ENCODE data around the gene P3R3URF. TPM values are rescaled to one million over a fixed set of nuclear protein-coding genes. Genes with fewer than 3 reads are reported as not detected.

Gene P3R3URF
- total RNA-seq, 1 donor from 2014 or later = not detected

DNA sequence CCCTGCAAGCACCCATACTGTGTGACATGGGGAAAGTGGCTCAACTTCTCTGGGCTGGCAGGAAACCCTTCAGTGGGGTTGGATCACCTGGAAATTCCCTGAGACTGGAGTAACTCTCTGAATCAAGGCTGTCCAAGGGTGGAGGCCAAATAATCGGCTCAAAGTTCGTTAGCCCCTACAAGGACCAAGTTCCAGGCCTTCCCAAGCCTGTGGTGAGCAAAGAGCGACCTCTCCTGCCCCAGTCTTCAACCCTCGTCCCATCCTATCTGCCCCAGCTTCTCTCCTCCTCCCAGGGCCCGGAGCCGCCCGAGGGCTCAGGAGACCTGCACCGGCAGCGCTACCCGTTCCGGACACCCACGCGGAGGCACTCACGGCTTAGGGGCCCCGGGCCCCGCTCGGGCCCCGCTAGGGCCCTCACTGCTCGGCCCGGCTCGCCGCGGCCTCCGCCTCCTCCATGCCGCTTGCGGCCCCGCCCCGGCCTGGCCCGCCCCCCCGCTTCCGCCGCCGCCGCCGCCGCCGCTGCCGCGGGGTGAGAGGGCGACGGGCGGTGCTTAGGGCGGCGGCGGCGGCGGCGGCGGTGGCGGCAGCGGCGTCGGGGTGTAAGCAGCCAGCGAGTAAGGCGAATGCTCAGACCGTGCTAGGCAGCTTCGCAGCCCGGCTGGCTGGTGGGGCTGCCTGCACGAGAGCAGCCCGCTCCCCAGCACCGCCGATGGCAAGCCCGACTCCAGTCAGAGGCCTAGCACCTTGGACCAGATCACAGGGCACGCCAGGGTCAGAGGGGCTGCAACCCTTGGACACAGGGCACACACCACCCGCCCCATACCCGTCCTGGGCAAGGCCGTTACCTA lies 21.9 kb upstream of the P3R3URF start, which contains the start of gene POMGNT1:
TSS of gene POMGNT1 (minus strand) at position 471 of the 848 bp plus-strand sequence. CDS start 613 bp downstream, outside the sequence.
- TF ChIP-seq CTCF (IDR thresholded peaks at IDR 0.05; ENCODE audit: insufficient read depth, low read length, severe bottlenecking) = peak; percentile 27
- no peaks in the 10 kb centered on the region for H3K27me3 ChIP-seq (ENCODE audit: control insufficient read depth, insufficient read depth, low read length)
- peak within 1 kb of the TSS; percentile 50 for H3K4me3 ChIP-seq (ENCODE audit: low read depth, low read length)
- FAIRE-seq (no peak), DNase-seq (ENCODE audit: low read depth) (peak; percentile 31)
- H3K36me3 ChIP-seq (ENCODE audit: control insufficient read depth, insufficient read depth, low read length) = peaks cover 16% of the 10 kb centered on the region

DNA sequence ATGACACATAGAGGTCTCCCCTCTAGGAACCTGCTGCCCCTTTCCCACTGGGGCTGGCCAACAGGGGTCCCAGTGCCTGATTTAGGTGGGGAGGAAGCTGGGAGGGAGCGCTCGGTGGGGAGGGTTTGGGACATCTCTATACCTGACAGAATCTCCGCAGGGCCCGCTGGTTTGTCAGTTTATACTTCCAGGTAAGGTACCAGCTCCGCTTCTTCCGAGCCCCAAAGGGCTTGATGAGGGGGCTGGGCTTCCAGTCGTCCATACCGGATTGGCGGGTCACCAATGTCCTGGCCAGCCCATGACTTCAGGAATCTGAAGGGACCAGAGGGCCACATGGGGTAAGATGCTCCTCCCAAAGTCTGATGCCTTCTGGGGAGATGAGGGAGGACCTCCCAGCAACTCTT lies 21.3 kb upstream of the P3R3URF start:
- peaks cover 17% of the 10 kb centered on the region for H3K36me3 ChIP-seq (ENCODE audit: control insufficient read depth, insufficient read depth, low read length)
- peak; percentile 13 for FAIRE-seq
- DNase-seq (ENCODE audit: low read depth) = no peak
- no peak for TF ChIP-seq CTCF (IDR thresholded peaks at IDR 0.05; ENCODE audit: insufficient read depth, low read length, severe bottlenecking)
- no peaks in the 10 kb centered on the region for H3K27me3 ChIP-seq (ENCODE audit: control insufficient read depth, insufficient read depth, low read length)
- H3K4me3 ChIP-seq (ENCODE audit: low read depth, low read length) = peak overlapping the region; percentile 50

DNA sequence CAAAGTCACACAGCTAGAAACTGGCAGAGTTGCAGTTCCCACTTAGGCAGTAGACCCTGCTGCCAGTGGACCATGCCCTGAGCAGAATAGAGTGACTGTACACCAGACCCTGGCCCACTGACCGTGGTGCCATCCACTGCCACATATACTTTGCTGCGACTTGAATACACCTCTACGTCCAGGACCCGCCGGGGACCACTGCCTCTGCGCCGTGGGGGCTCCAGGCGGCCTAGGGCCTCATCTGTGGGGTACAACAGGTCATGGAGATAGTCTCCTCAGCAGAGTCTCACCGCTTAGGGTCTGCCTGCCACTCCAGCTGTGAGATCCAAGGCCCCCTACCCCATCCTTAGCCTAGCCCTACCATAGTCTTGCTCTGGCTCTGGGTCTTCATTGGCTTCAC lies 20.3 kb upstream of the P3R3URF start:
- Histone ChIP-seq H3K36me3 (ENCODE audit: control insufficient read depth, insufficient read depth, low read length) (peaks cover 22% of the 10 kb centered on the region), H3K4me3 (ENCODE audit: low read depth, low read length) (no peak overlapping the region), H3K27me3 (ENCODE audit: control insufficient read depth, insufficient read depth, low read length) (no peaks in the 10 kb centered on the region)
- DNase-seq (ENCODE audit: low read depth) (no peak), FAIRE-seq (no peak)
- TF ChIP-seq CTCF (IDR thresholded peaks at IDR 0.05; ENCODE audit: insufficient read depth, low read length, severe bottlenecking) = no peak

DNA sequence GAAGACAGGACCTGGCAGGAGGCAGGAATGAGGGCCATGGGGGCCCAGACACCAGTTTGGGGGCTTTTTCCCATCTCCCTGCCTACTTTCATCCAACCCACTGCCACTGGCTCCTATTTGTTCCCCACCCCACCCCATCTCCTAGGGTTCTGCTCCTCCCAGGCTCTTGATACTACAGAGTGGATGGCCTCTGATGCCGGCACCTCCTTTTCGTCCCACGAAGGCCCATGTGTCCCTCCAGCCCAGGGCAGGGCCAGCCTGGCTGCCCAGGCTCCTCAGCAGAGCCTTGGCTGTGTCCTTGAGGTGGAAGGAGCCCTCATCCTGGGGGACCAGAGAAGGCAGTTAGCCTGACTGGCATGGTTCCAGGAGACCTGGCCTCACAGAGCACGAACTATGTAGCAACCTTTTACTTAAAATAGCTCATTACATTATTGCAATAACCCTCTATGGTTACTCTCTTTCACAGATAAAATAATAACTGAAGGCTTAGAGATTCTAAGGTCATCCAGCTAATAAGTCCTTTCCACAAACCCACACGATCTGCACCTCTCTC lies 18.4 kb upstream of the P3R3URF start:
- FAIRE-seq (no peak), DNase-seq (ENCODE audit: low read depth) (no peak)
- H3K36me3 ChIP-seq (ENCODE audit: control insufficient read depth, insufficient read depth, low read length) = peaks cover 27% of the 10 kb centered on the region
- no peaks in the 10 kb centered on the region for H3K27me3 ChIP-seq (ENCODE audit: control insufficient read depth, insufficient read depth, low read length)
- TF ChIP-seq CTCF (IDR thresholded peaks at IDR 0.05; ENCODE audit: insufficient read depth, low read length, severe bottlenecking) = no peak
- H3K4me3 ChIP-seq (ENCODE audit: low read depth, low read length) = no peak overlapping the region

GRCh38 chr1:46193984-46194570 lies 17.8 kb upstream of the P3R3URF start:
- H3K4me3 ChIP-seq (ENCODE audit: low read depth, low read length) = no peak overlapping the region
- TF ChIP-seq CTCF (IDR thresholded peaks at IDR 0.05; ENCODE audit: insufficient read depth, low read length, severe bottlenecking) = no peak
- DNase-seq (ENCODE audit: low read depth) = no peak
- H3K36me3 ChIP-seq (ENCODE audit: control insufficient read depth, insufficient read depth, low read length) = peaks cover 28% of the 10 kb centered on the region
- FAIRE-seq = no peak
- no peaks in the 10 kb centered on the region for H3K27me3 ChIP-seq (ENCODE audit: control insufficient read depth, insufficient read depth, low read length)
